SK-N-SH (cell line): Measurements from ENCODE around the gene PRICKLE4. TPM values are rescaled to one million over a fixed set of nuclear protein-coding genes. Genes with fewer than 3 reads are reported as not detected.

Experiments used
- CTCF ChIA-PET: fragments of 300-600, 350-600 bp; formaldehyde crosslinking; extraction: SDS; loops from one replicate; lab custom pipeline; 2021; lab: Yijun Ruan, JAX
- POLR2A ChIA-PET: fragments of 350-600 bp; sonication (Branson Sonifier 250); formaldehyde crosslinking; extraction: SDS; loops from one replicate; lab custom pipeline; 2020; ENCODE audit warnings: antibody characterized with exemption, inconsistent platforms; lab: Yijun Ruan, JAX
- DNase-seq: peaks from one replicate; pipeline ENCODE4 v3.0.0; 2012
- H2AFZ ChIP-seq: fragments of 200-600 bp; sonication (generic); 2 replicates; pipeline ENCODE4 v1.8.1; 2016; ENCODE audit warnings: antibody characterized with exemption, mild to moderate bottlenecking, low read depth
- H3F3A ChIP-seq: fragments of 200-600 bp; sonication (generic); replicated peaks from 2 replicates; pipeline ENCODE3; 2016; ENCODE audit warnings: antibody characterized with exemption, mild to moderate bottlenecking; ENCODE audit not compliant: insufficient read depth
- H3K27ac ChIP-seq, 2 experiments: fragments of 200-500 bp in 1 of 2; fragments of 200-600 bp in 1 of 2; sonication (Bioruptor generic) in 1 of 2; sonication (generic), shearing (Covaris generic) in 1 of 2; 2 replicates each; pipeline versions ENCODE4 v1.5.1 to v1.6.1; 2014 to 2016; ENCODE audit warnings: low read depth in 2 of 2, inconsistent platforms in 1 of 2, low read length in 1 of 2, mild to moderate bottlenecking in 1 of 2, mixed read lengths in 1 of 2
- H3K27me3 ChIP-seq: fragments of 200-600 bp; sonication (generic), shearing (Covaris generic); 2 replicates; pipeline ENCODE4 v1.6.1; 2016; ENCODE audit warnings: mixed run types; ENCODE audit not compliant: insufficient read depth
- H3K36me3 ChIP-seq, 2 experiments: fragments of 200-500 bp in 1 of 2; fragments of 200-600 bp in 1 of 2; sonication (Bioruptor generic) in 1 of 2; sonication (generic) in 1 of 2; replicated peaks in 1 of 2; 2 replicates each; pipeline versions ENCODE3 to v1.5.1; 2014 to 2016; ENCODE audit warnings: low read length in 1 of 2, mild to moderate bottlenecking in 1 of 2; ENCODE audit not compliant: insufficient read depth in 2 of 2, control insufficient read depth in 1 of 2
- H3K4me1 ChIP-seq, 2 experiments: fragments of 200-500 bp in 1 of 2; fragments of 200-600 bp in 1 of 2; sonication (Bioruptor generic) in 1 of 2; sonication (generic), shearing (Covaris generic) in 1 of 2; 2 replicates each; pipeline versions ENCODE4 v1.5.1 to v1.6.1; 2014 to 2016; ENCODE audit warnings: low read depth in 1 of 2, low read length in 1 of 2, mixed run types in 1 of 2; ENCODE audit not compliant: insufficient read depth in 2 of 2, control insufficient read depth in 1 of 2
- H3K4me2 ChIP-seq: fragments of 200-600 bp; sonication (generic), shearing (Covaris generic); 2 replicates; pipeline ENCODE4 v1.6.1; 2017; ENCODE audit warnings: mixed run types
- H3K4me3 ChIP-seq, 2 experiments: fragments of 200-500 bp in 1 of 2; fragments of 200-600 bp in 1 of 2; sonication (Bioruptor generic) in 1 of 2; sonication (generic), shearing (Covaris generic) in 1 of 2; 2 replicates each; pipeline versions ENCODE4 v1.5.1 to v1.8.1; 2014 to 2016; ENCODE audit warnings: low read depth in 2 of 2, inconsistent platforms in 1 of 2, low read length in 1 of 2, mild to moderate bottlenecking in 1 of 2, mixed read lengths in 1 of 2, moderate library complexity in 1 of 2
- H3K79me2 ChIP-seq: fragments of 200-600 bp; sonication (generic); 2 replicates; pipeline ENCODE4 v1.8.1; 2017; ENCODE audit warnings: mild to moderate bottlenecking; ENCODE audit not compliant: insufficient read depth
- H3K9ac ChIP-seq: fragments of 200-600 bp; sonication (generic); 2 replicates; pipeline ENCODE4 v1.6.1; 2017; ENCODE audit warnings: mixed run types
- H3K9me2 ChIP-seq: fragments of 200-600 bp; sonication (generic); 2 replicates; pipeline ENCODE4 v1.6.1; 2017; ENCODE audit warnings: mixed run types
- H3K9me3 ChIP-seq: fragments of 200-600 bp; sonication (generic); 2 replicates; pipeline ENCODE4 v1.6.1; 2017; ENCODE audit warnings: mixed run types, mild to moderate bottlenecking, moderate library complexity
- H4K20me1 ChIP-seq: fragments of 200-600 bp; sonication (generic); 2 replicates; pipeline ENCODE4 v1.6.1; 2017; ENCODE audit warnings: mild to moderate bottlenecking, mixed run types; ENCODE audit not compliant: insufficient read depth
- CHD2 ChIP-seq: fragments of 150-350 bp; IDR thresholded peaks from 2 replicates; pipeline ENCODE4 v1.6.1; 2018; ENCODE audit warnings: low read length; ENCODE audit not compliant: partially characterized antibody
- FOSL2 ChIP-seq: IDR thresholded peaks from 2 replicates; pipeline ENCODE4 v1.4.0; 2012; ENCODE audit warnings: low read depth, mild to moderate bottlenecking, moderate library complexity, borderline replicate concordance
- FOXJ3 ChIP-seq: sonication (generic); formaldehyde crosslinking; IDR thresholded peaks from 2 replicates; pipeline ENCODE4 v1.5.1; 2020; ENCODE audit warnings: mild to moderate bottlenecking, missing genetic modification reagents
- FOXM1 ChIP-seq: IDR thresholded peaks from 2 replicates; pipeline ENCODE4 v1.4.0; 2012; ENCODE audit warnings: low read depth, mild to moderate bottlenecking
- GATA2 ChIP-seq: sonication (generic); formaldehyde crosslinking; IDR thresholded peaks from 2 replicates; pipeline ENCODE4 v1.5.0; 2020; ENCODE audit warnings: mild to moderate bottlenecking, missing genetic modification reagents
- JUND ChIP-seq: IDR thresholded peaks from 2 replicates; pipeline ENCODE4 v1.4.0; 2012
- MEF2A ChIP-seq: IDR thresholded peaks from 2 replicates; pipeline ENCODE4 v1.4.0; 2012; ENCODE audit warnings: low read depth, borderline replicate concordance
- MXI1 ChIP-seq: IDR thresholded peaks from 2 replicates; pipeline ENCODE4 v1.6.1; 2012; ENCODE audit warnings: mild to moderate bottlenecking, low read depth, low read length, improper control_type of control experiment
- NFIC ChIP-seq: IDR thresholded peaks from 2 replicates; pipeline ENCODE4 v1.4.0; 2012; ENCODE audit warnings: borderline replicate concordance
- POLR2AphosphoS5 ChIP-seq: IDR thresholded peaks from 2 replicates; pipeline ENCODE4 v1.6.1; 2012; ENCODE audit warnings: low read depth, low read length
- RCOR1 ChIP-seq: fragments of 150-350 bp; IDR thresholded peaks from 2 replicates; pipeline ENCODE4 v1.6.1; 2017; ENCODE audit warnings: antibody characterized with exemption, low read length
- RFX5 ChIP-seq: IDR thresholded peaks from 2 replicates; pipeline ENCODE4 v1.6.1; 2012; ENCODE audit warnings: mild to moderate bottlenecking, improper control_type of control experiment, low read length
- RXRA ChIP-seq: IDR thresholded peaks from 2 replicates; pipeline ENCODE4 v1.4.0; 2012; ENCODE audit warnings: low read depth, mild to moderate bottlenecking, borderline replicate concordance
- SIN3A ChIP-seq: IDR thresholded peaks from 2 replicates; pipeline ENCODE4 v1.6.1; 2012; ENCODE audit warnings: low read depth, mild to moderate bottlenecking, low read length, moderate library complexity, borderline replicate concordance
- SMC3 ChIP-seq: IDR thresholded peaks from 2 replicates; pipeline ENCODE4 v1.6.1; 2012; ENCODE audit warnings: low read depth, low read length, improper control_type of control experiment
- TCF12 ChIP-seq: IDR thresholded peaks from 2 replicates; pipeline ENCODE4 v1.4.0; 2012
- TEAD4 ChIP-seq: IDR thresholded peaks from 2 replicates; pipeline ENCODE4 v1.4.0; 2012; ENCODE audit warnings: mild to moderate bottlenecking, borderline replicate concordance; ENCODE audit not compliant: insufficient read depth
- WGBS: methylation state at CpG from one replicate; pipeline ENCODE4 v1.1.6; 2017; ENCODE audit warnings: low lambda C conversion rate; 5-methylcytosine and 5-hydroxymethylcytosine counted together
- polyA plus RNA-seq, 3 experiments: library from polyadenylated mRNA; depleted of rRNA; stranded (reverse); fragments of >200 nt; gene quantifications; 2 replicates each; pipeline ENCODE4 v1.2.3, GENCODE V29; 2012
- TF ChIP-seq, protein P1 (sequence below): IDR thresholded peaks from 2 replicates; pipeline ENCODE4 v1.4.0; 2012; ENCODE audit warnings: low read depth
- TF ChIP-seq, protein P2 (sequence below): IDR thresholded peaks from 2 replicates; pipeline ENCODE4; 2012
- TF ChIP-seq, protein P3 (sequence below): IDR thresholded peaks from 2 replicates; pipeline ENCODE4 v1.4.0; 2012; ENCODE audit warnings: low read depth, borderline replicate concordance
- TF ChIP-seq, protein P4 (sequence below): fragments of 200-600 bp; sonication (generic); IDR thresholded peaks from 2 replicates; pipeline ENCODE4 v1.6.1; 2017; ENCODE audit warnings: antibody characterized with exemption, mild to moderate bottlenecking, moderate library complexity
- TF ChIP-seq, protein P5 (sequence below): fragments of 150-350 bp; IDR thresholded peaks from 2 replicates; pipeline ENCODE4 v1.6.1; 2016; ENCODE audit warnings: mild to moderate bottlenecking, low read depth, low read length
- TF ChIP-seq, protein P6 (sequence below): IDR thresholded peaks from 2 replicates; pipeline ENCODE4 v1.4.0; 2012; ENCODE audit warnings: low read depth, borderline replicate concordance

The PRICKLE4 gene
- polyA plus RNA-seq, 1 of the 3 experiments (the other 2 are of a cell fraction), result 3.9 TPM

DNA sequence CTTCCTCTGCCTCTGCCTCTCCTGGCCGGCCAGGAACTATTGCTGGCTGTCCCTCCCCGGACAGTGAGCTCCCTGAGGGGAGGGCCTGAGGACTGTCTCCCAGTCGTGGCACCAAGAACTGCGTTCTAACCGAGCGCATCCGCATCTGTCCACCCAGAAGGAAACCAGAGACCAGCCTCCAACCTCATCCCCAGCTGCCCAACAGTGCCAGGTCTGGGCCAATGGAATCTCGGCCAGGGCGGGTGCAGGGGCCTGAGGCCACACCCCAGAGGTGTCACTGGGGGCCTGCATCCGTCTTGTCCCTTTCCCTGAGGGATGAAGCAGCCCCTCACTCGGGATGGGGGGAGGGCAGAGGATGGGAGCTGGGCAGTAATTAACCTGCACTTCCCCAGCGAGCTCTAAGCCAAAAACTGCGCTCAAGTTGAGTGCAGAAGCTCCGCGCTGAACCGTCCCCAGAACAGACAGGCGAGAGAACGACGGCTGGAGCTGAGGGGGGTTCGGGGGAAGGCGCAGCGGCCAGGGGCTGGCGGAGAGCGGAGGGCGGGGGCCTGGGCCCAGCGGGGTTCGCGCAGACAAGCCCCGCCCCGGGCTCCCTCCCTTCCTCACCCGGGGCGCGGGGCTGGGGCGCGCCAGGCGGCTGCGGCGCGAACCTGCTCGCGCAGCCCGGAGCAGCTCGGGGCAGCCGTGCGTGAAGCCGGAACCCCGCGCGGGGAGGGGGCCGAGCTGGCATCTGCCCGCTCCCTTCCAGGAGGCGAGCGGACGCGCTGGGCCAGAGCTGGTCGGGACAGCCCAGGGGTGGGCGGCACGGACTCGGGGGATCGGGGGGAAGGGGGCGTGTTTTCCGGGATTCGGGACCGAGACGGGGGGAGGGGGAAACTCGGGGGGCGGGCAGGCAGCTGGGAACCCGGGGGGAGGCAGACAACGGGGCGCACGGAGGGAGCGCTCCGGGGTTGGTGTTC is 46.6 kb upstream of the PRICKLE4 start:
- Histone ChIP-seq H3K9ac (peak overlapping the region; percentile 58), H3K4me2 (peak overlapping the region; percentile 93), H4K20me1 (no peaks in the 10 kb centered on the region), H3K4me3 (peak overlapping the region; percentile 71 to 72), H3K27me3 (no peaks in the 10 kb centered on the region), H3K9me3 (no peaks in the 10 kb centered on the region), H2AFZ (peak overlapping the region; percentile 80), H3K79me2 (peaks cover 42% of the 10 kb centered on the region), H3K27ac (peak overlapping the region; percentile 81 to 96), H3K36me3 (no peaks in the 10 kb centered on the region), H3K9me2 (no peaks in the 10 kb centered on the region), H3F3A (peaks cover 10% of the 10 kb centered on the region), H3K4me1 (peaks cover 37 to 45% of the 10 kb centered on the region in 2 experiments)
- ChIA-PET CTCF (interaction anchor here (0.7 to 6.4 kb wide), 23 partner anchors 9 to 366 kb away, joined by 3 to 53 read pairs (median 4); partner anchors contain the start of genes FRS3, PRICKLE4 and TOMM6), POLR2A (interaction anchor here (0.6 to 3.6 kb wide), 13 partner anchors 12 to 719 kb away, joined by 3 to 23 read pairs (median 3); partner anchors contain the start of gene TOMM6)
- 2% methylated on average over 27 of the region's 73 CpGs for WGBS
- peak; percentile 93 for DNase-seq
- TF ChIP-seq FOXJ3 (CRISPR knock-in tag), result no peak
- TF ChIP-seq RXRA, result 0 out of 2 replicates have a peak, but pooled peaks have one; percentile 3
- TF ChIP-seq, protein P1, sequence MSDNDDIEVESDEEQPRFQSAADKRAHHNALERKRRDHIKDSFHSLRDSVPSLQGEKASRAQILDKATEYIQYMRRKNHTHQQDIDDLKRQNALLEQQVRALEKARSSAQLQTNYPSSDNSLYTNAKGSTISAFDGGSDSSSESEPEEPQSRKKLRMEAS, result peak; percentile 41
- no peak for TF ChIP-seq JUND
- TF ChIP-seq, protein P2, sequence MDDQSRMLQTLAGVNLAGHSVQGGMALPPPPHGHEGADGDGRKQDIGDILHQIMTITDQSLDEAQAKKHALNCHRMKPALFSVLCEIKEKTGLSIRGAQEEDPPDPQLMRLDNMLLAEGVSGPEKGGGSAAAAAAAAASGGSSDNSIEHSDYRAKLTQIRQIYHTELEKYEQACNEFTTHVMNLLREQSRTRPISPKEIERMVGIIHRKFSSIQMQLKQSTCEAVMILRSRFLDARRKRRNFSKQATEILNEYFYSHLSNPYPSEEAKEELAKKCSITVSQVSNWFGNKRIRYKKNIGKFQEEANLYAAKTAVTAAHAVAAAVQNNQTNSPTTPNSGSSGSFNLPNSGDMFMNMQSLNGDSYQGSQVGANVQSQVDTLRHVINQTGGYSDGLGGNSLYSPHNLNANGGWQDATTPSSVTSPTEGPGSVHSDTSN, result 0 out of 2 replicates have a peak, but pooled peaks have one; percentile 2
- no peak for TF ChIP-seq GATA2 (CRISPR knock-in tag)
- no peak for TF ChIP-seq FOXM1
- TF ChIP-seq SMC3, result peak; percentile 12; the same call in 1 of the 2 replicates
- TF ChIP-seq, protein P3, sequence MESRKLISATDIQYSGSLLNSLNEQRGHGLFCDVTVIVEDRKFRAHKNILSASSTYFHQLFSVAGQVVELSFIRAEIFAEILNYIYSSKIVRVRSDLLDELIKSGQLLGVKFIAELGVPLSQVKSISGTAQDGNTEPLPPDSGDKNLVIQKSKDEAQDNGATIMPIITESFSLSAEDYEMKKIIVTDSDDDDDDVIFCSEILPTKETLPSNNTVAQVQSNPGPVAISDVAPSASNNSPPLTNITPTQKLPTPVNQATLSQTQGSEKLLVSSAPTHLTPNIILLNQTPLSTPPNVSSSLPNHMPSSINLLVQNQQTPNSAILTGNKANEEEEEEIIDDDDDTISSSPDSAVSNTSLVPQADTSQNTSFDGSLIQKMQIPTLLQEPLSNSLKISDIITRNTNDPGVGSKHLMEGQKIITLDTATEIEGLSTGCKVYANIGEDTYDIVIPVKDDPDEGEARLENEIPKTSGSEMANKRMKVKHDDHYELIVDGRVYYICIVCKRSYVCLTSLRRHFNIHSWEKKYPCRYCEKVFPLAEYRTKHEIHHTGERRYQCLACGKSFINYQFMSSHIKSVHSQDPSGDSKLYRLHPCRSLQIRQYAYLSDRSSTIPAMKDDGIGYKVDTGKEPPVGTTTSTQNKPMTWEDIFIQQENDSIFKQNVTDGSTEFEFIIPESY, result no peak
- TF ChIP-seq, protein P4, sequence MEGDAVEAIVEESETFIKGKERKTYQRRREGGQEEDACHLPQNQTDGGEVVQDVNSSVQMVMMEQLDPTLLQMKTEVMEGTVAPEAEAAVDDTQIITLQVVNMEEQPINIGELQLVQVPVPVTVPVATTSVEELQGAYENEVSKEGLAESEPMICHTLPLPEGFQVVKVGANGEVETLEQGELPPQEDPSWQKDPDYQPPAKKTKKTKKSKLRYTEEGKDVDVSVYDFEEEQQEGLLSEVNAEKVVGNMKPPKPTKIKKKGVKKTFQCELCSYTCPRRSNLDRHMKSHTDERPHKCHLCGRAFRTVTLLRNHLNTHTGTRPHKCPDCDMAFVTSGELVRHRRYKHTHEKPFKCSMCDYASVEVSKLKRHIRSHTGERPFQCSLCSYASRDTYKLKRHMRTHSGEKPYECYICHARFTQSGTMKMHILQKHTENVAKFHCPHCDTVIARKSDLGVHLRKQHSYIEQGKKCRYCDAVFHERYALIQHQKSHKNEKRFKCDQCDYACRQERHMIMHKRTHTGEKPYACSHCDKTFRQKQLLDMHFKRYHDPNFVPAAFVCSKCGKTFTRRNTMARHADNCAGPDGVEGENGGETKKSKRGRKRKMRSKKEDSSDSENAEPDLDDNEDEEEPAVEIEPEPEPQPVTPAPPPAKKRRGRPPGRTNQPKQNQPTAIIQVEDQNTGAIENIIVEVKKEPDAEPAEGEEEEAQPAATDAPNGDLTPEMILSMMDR, result no peak
- TF ChIP-seq, protein P5, sequence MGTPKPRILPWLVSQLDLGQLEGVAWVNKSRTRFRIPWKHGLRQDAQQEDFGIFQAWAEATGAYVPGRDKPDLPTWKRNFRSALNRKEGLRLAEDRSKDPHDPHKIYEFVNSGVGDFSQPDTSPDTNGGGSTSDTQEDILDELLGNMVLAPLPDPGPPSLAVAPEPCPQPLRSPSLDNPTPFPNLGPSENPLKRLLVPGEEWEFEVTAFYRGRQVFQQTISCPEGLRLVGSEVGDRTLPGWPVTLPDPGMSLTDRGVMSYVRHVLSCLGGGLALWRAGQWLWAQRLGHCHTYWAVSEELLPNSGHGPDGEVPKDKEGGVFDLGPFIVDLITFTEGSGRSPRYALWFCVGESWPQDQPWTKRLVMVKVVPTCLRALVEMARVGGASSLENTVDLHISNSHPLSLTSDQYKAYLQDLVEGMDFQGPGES, result no peak
- peak; percentile 49 for TF ChIP-seq POLR2AphosphoS5
- TF ChIP-seq FOSL2, result no peak
- no peak for TF ChIP-seq SIN3A
- peak; percentile 58 for TF ChIP-seq MXI1
- no peak for TF ChIP-seq MEF2A
- no peak for TF ChIP-seq TEAD4
- TF ChIP-seq NFIC, result no peak
- no peak for TF ChIP-seq RFX5
- peak; percentile 55; the same call in 1 of the 2 replicates for TF ChIP-seq TCF12
- peak; percentile 6 for TF ChIP-seq CHD2
- 0 out of 2 replicates have a peak, but pooled peaks have one; percentile 21 for TF ChIP-seq RCOR1
- TF ChIP-seq, protein P6, sequence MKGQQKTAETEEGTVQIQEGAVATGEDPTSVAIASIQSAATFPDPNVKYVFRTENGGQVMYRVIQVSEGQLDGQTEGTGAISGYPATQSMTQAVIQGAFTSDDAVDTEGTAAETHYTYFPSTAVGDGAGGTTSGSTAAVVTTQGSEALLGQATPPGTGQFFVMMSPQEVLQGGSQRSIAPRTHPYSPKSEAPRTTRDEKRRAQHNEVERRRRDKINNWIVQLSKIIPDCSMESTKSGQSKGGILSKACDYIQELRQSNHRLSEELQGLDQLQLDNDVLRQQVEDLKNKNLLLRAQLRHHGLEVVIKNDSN, result no peak; the same call in 1 of the 2 replicates
